ENCODE measurements around the gene PKIG. TPM values are rescaled to one million over a fixed set of nuclear protein-coding genes. Genes with fewer than 3 reads are reported as not detected.

Gene PKIG
- total RNA-seq, 1 donor from 2014 or later, result 1.4 TPM

GRCh38 chr20:44630297-44630696 is 47.9 kb downstream of the PKIG start:
- no peak for DNase-seq (ENCODE audit: low spot score)
- intact Hi-C loops (cut with micrococcal nuclease), result no loop called here
- H3K27ac Mint-ChIP-seq, result no peak overlapping the region
- H3K4me1 Mint-ChIP-seq (ENCODE audit: low read depth), result no peaks in the 10 kb centered on the region
- H3K9me3 Mint-ChIP-seq, result no peaks in the 10 kb centered on the region
- H3K4me3 Mint-ChIP-seq (ENCODE audit: low read depth), result no peak overlapping the region
- peaks cover 43% of the 10 kb centered on the region for H3K36me3 Mint-ChIP-seq (ENCODE audit: low read depth)
- no peaks in the 10 kb centered on the region for H3K27me3 Mint-ChIP-seq (ENCODE audit: low read depth)

GRCh38 chr20:44632103-44632752 is 49.8 kb downstream of the PKIG start:
- no peak for DNase-seq (ENCODE audit: low spot score)
- Mint-ChIP-seq H3K27me3 (ENCODE audit: low read depth) (no peaks in the 10 kb centered on the region), H3K36me3 (ENCODE audit: low read depth) (peaks cover 44% of the 10 kb centered on the region), H3K9me3 (no peaks in the 10 kb centered on the region), H3K4me1 (ENCODE audit: low read depth) (no peaks in the 10 kb centered on the region), H3K27ac (no peak overlapping the region), H3K4me3 (ENCODE audit: low read depth) (no peak overlapping the region)
- intact Hi-C loops (cut with micrococcal nuclease), result no loop called here

GRCh38 chr20:44633187-44633810 is 50.9 kb downstream of the PKIG start:
- Mint-ChIP-seq H3K36me3 (ENCODE audit: low read depth) (peaks cover 42% of the 10 kb centered on the region), H3K9me3 (no peaks in the 10 kb centered on the region), H3K27ac (no peak overlapping the region), H3K4me1 (ENCODE audit: low read depth) (no peaks in the 10 kb centered on the region), H3K4me3 (ENCODE audit: low read depth) (no peak overlapping the region), H3K27me3 (ENCODE audit: low read depth) (no peaks in the 10 kb centered on the region)
- DNase-seq (ENCODE audit: low spot score), result no peak
- intact Hi-C loops (cut with micrococcal nuclease), result no loop called here

GRCh38 chr20:44633872-44634600 is 51.7 kb downstream of the PKIG start:
- no peaks in the 10 kb centered on the region for H3K9me3 Mint-ChIP-seq
- peaks cover 45% of the 10 kb centered on the region for H3K36me3 Mint-ChIP-seq (ENCODE audit: low read depth)
- no peak overlapping the region for H3K4me3 Mint-ChIP-seq (ENCODE audit: low read depth)
- H3K27ac Mint-ChIP-seq, result no peak overlapping the region
- DNase-seq (ENCODE audit: low spot score), result no peak
- H3K4me1 Mint-ChIP-seq (ENCODE audit: low read depth), result no peaks in the 10 kb centered on the region
- no peaks in the 10 kb centered on the region for H3K27me3 Mint-ChIP-seq (ENCODE audit: low read depth)
- intact Hi-C loops (cut with micrococcal nuclease), result no loop called here

- DNase-seq (ENCODE audit: low spot score), result no peak
- Mint-ChIP-seq H3K27ac (no peak overlapping the region), H3K4me3 (ENCODE audit: low read depth) (no peak overlapping the region), H3K4me1 (ENCODE audit: low read depth) (peaks cover 5% of the 10 kb centered on the region), H3K36me3 (ENCODE audit: low read depth) (peaks cover 59% of the 10 kb centered on the region), H3K27me3 (ENCODE audit: low read depth) (no peaks in the 10 kb centered on the region), H3K9me3 (no peaks in the 10 kb centered on the region)
- intact Hi-C loops (cut with micrococcal nuclease), result no loop called here
Measured at GRCh38 chr20:44635877-44636276, 53.5 kb downstream of the PKIG start.

GRCh38 chr20:44637042-44637441 is 54.7 kb downstream of the PKIG start:
- no peaks in the 10 kb centered on the region for H3K9me3 Mint-ChIP-seq
- intact Hi-C loops (cut with micrococcal nuclease), result no loop called here
- no peak overlapping the region for H3K27ac Mint-ChIP-seq
- DNase-seq (ENCODE audit: low spot score), result no peak
- peaks cover 13% of the 10 kb centered on the region for H3K4me1 Mint-ChIP-seq (ENCODE audit: low read depth)
- H3K36me3 Mint-ChIP-seq (ENCODE audit: low read depth), result peaks cover 56% of the 10 kb centered on the region
- no peaks in the 10 kb centered on the region for H3K27me3 Mint-ChIP-seq (ENCODE audit: low read depth)
- H3K4me3 Mint-ChIP-seq (ENCODE audit: low read depth), result no peak overlapping the region

DNA sequence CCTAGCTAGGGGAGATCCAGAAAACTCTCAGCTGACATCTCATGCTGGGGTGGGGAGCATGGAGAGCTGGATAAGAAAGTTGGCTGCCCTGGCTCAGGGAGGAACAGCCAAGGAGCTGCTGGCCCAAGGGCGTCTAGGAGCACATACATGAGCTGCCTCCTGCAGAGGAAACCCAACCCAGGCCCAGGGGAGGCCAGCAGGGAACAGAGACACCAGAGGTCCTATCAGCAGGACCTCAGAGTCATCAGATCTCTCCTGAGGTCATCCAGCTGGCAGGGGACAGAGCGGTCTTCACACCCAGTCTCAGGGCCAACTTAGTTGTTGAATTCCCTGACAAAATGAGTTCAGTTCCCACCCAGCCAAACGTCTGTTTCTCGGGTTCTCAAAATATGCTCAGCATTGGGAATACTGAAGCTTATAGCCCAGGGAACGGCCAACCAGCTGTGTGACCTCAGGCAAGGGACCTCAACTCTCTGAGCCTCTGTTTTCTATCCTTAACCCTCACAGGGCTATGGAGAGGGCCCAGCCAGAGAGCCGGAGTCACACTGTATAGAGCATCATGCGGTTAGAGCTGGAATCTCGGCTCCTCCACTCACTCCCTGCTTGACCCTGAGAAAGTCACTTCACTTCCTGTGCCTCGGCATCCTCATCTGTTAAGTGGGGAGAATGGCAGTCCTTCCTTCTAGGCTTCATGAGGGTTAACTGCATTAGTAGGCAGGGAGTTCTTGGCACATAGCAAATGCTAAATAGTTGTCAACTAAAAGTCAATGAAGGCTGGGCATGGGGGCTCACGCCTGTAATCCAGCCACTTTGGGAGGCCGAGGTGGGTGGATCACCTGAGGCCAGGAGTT is 55.4 kb downstream of the PKIG start:
- Mint-ChIP-seq H3K9me3 (no peaks in the 10 kb centered on the region), H3K27ac (no peak overlapping the region), H3K27me3 (ENCODE audit: low read depth) (no peaks in the 10 kb centered on the region), H3K36me3 (ENCODE audit: low read depth) (peaks cover 53% of the 10 kb centered on the region), H3K4me1 (ENCODE audit: low read depth) (peaks cover 20% of the 10 kb centered on the region), H3K4me3 (ENCODE audit: low read depth) (no peak overlapping the region)
- no peak for DNase-seq (ENCODE audit: low spot score)
- intact Hi-C loops (cut with micrococcal nuclease), result no loop called here

- intact Hi-C loops (cut with micrococcal nuclease), result loop anchor here (5.0 kb wide), 2 partner anchors 42 to 247 kb away; partner anchors contain the start of gene YWHAB
- no peaks in the 10 kb centered on the region for H3K27me3 Mint-ChIP-seq (ENCODE audit: low read depth)
- H3K36me3 Mint-ChIP-seq (ENCODE audit: low read depth), result peaks cover 48% of the 10 kb centered on the region
- peaks cover 43% of the 10 kb centered on the region for H3K4me1 Mint-ChIP-seq (ENCODE audit: low read depth)
- no peak for DNase-seq (ENCODE audit: low spot score)
- H3K9me3 Mint-ChIP-seq, result no peaks in the 10 kb centered on the region
- H3K27ac Mint-ChIP-seq, result peak overlapping the region; percentile 77
- H3K4me3 Mint-ChIP-seq (ENCODE audit: low read depth), result no peak overlapping the region
Measured at GRCh38 chr20:44640522-44640921, 58.1 kb downstream of the PKIG start.

DNA sequence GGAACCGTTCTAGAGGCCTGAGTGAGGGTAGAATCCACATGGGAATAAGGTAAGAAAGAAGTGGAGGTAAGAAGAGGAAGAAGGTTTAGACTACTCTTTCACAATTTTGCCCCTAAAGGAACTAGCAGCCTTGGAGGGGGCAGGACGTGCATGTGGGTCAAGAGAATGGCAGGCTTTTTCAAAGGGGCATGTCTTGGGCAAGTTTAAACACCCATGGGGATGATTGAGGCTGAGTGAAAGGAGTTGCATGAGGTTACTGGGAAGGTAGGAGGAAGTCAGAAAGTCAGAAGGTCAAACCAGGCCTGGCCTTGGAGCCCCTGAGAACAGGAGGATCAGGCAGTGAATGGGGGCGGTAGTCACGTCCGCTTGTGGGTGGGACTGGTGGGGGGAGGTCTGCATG is 58.9 kb downstream of the PKIG start:
- H3K27me3 Mint-ChIP-seq (ENCODE audit: low read depth), result no peaks in the 10 kb centered on the region
- intact Hi-C loops (cut with micrococcal nuclease), result loop anchor here (5.0 kb wide), 2 partner anchors 41 to 246 kb away; partner anchors contain the start of gene YWHAB
- no peaks in the 10 kb centered on the region for H3K9me3 Mint-ChIP-seq
- H3K36me3 Mint-ChIP-seq (ENCODE audit: low read depth), result peaks cover 41% of the 10 kb centered on the region
- no peak for DNase-seq (ENCODE audit: low spot score)
- peaks cover 51% of the 10 kb centered on the region for H3K4me1 Mint-ChIP-seq (ENCODE audit: low read depth)
- no peak overlapping the region for H3K4me3 Mint-ChIP-seq (ENCODE audit: low read depth)
- H3K27ac Mint-ChIP-seq, result peak overlapping the region; percentile 77

DNA sequence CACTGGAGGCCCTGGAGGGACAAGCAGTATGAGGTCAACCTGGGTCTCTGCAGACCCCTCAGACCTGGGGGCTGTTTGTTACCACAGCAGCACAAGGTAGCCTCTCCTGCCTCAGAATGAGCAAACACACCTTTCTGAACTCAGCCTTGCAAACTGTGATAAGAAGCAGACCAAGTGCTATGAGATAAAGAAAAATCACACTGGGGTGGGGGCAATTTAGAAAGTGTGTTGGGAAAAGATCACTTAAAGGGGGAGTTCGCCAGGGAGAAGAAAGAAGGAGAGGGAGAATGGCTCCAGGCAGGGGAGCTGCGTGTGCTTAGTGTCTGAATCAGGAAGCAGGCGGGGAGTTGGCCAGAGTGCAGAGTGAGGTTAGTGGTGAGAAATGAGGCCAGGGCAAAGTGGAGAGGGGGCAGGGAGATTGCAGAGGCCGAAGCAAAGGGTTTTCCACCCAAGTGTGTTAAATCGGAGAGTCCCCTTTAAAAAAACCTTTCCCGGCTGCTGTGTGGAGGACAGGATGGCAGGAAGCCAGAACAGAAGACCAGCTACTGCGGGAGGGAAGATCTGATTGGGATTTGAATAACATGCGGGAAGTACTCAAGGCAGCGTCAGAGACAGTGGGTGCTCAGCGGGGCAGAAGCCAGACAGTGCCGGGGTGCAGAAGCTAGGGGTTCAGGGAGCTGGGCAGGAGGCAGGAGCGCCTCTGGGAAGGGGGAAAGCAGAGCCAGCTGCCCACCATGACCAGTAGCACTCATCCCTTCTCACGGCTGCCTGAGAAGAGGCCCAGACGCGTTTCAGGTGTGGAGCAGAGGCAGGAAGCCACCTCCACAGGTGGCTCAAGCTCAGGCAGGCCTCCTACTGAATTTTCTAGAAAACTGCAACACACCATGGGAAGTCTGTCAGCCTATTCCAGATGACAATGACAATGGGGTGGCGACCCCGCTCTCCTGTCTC is 60.1 kb downstream of the PKIG start:
- H3K4me3 Mint-ChIP-seq (ENCODE audit: low read depth), result peak overlapping the region; percentile 14
- H3K36me3 Mint-ChIP-seq (ENCODE audit: low read depth), result peaks cover 31% of the 10 kb centered on the region
- H3K27ac Mint-ChIP-seq, result peak overlapping the region; percentile 87
- no peaks in the 10 kb centered on the region for H3K9me3 Mint-ChIP-seq
- H3K27me3 Mint-ChIP-seq (ENCODE audit: low read depth), result no peaks in the 10 kb centered on the region
- H3K4me1 Mint-ChIP-seq (ENCODE audit: low read depth), result peaks cover 60% of the 10 kb centered on the region
- no peak for DNase-seq (ENCODE audit: low spot score)
- intact Hi-C loops (cut with micrococcal nuclease), result loop anchor here (1.0 to 5.0 kb wide), 3 partner anchors 10 to 245 kb away; partner anchors contain the start of gene YWHAB

GRCh38 chr20:44643154-44643519 is 60.8 kb downstream of the PKIG start:
- H3K36me3 Mint-ChIP-seq (ENCODE audit: low read depth), result peaks cover 26% of the 10 kb centered on the region
- H3K4me1 Mint-ChIP-seq (ENCODE audit: low read depth), result peaks cover 63% of the 10 kb centered on the region
- no peak overlapping the region for H3K4me3 Mint-ChIP-seq (ENCODE audit: low read depth)
- no peaks in the 10 kb centered on the region for H3K27me3 Mint-ChIP-seq (ENCODE audit: low read depth)
- no peak for DNase-seq (ENCODE audit: low spot score)
- intact Hi-C loops (cut with micrococcal nuclease), result loop anchor here (5.0 kb wide), 2 partner anchors 39 to 244 kb away; partner anchors contain the start of gene YWHAB
- H3K9me3 Mint-ChIP-seq, result no peaks in the 10 kb centered on the region
- peak overlapping the region; percentile 87 for H3K27ac Mint-ChIP-seq

Data from activated T-helper 2 cell treated with anti-CD3 and anti-CD28 coated beads, Interferon-gamma antibody, Interleukin-2, Interleukin-4, amounts not matched to agents 10 μg/mL and 5 μg/mL and 100 μg/mL, durations not matched to agents 14 hours and 24 hours and 36 hours (primary cell).